NCI-H524 treated with DMSO at 0.1 percent for 48 hours (cell line): ENCODE data around the gene PRR12.
"Not testable (repeated sequence)": the region's sequence is repeated elsewhere in the genome, so short reads cannot be mapped to it uniquely, and the experiment has no call there.

Source experiments
- DNase-seq: peaks from one replicate; lab custom pipeline; 2025; lab: John Stamatoyannopoulos, UW

PRR12 gene

GRCh38 chr19:49616532-49616931 lies 25.6 kb downstream of the PRR12 start:
- DNase-seq: no peak

GRCh38 chr19:49616945-49617344 lies 26.0 kb downstream of the PRR12 start:
- no peak for DNase-seq

GRCh38 chr19:49617860-49618259 lies 26.9 kb downstream of the PRR12 start:
- not testable (repeated sequence) for DNase-seq

GRCh38 chr19:49624967-49625910 lies 34.3 kb downstream of the PRR12 start:
- DNase-seq: no peak

GRCh38 chr19:49626226-49626625 lies 35.2 kb downstream of the PRR12 start:
- no peak for DNase-seq

GRCh38 chr19:49629659-49630058 lies 38.7 kb downstream of the PRR12 start:
- no peak for DNase-seq

- no peak for DNase-seq
Measured at GRCh38 chr19:49631014-49631588, 40.1 kb downstream of the PRR12 start.

GRCh38 chr19:49631610-49632192 lies 40.7 kb downstream of the PRR12 start:
- no peak for DNase-seq

GRCh38 chr19:49632576-49632975 lies 41.6 kb downstream of the PRR12 start:
- no peak for DNase-seq

GRCh38 chr19:49633273-49633672 lies 42.3 kb downstream of the PRR12 start:
- not testable (repeated sequence) for DNase-seq

GRCh38 chr19:49635530-49636232 lies 44.7 kb downstream of the PRR12 start:
- no peak for DNase-seq

GRCh38 chr19:49636233-49636932 lies 45.4 kb downstream of the PRR12 start:
- no peak for DNase-seq

- DNase-seq: no peak
Measured at GRCh38 chr19:49637821-49638738, 47.1 kb downstream of the PRR12 start.

- no peak for DNase-seq
Measured at GRCh38 chr19:49639401-49640112, 48.6 kb downstream of the PRR12 start.

- peak; percentile 100 for DNase-seq
Measured at GRCh38 chr19:49640113-49640898, 49.3 kb downstream of the PRR12 start, which contains the start of gene RRAS. RRAS (minus strand) TSS chr19:49640143; CDS start chr19:49640098, 45 bp downstream.

GRCh38 chr19:49641688-49642491 lies 50.9 kb downstream of the PRR12 start, which contains the start of gene SCAF1:
SCAF1 (plus strand) TSS chr19:49642209; CDS start chr19:49645027, 2,818 bp downstream.
- DNase-seq: peak; percentile 96

GRCh38 chr19:49642492-49643035 lies 51.6 kb downstream of the PRR12 start:
- DNase-seq: no peak

- DNase-seq: no peak
Measured at GRCh38 chr19:49643466-49643865, 52.5 kb downstream of the PRR12 start.
